GM19324 (cell line): ENCODE data around the gene UMPS.

Experiments used
- ATAC-seq: cut with Tn5 transposase; IDR thresholded peaks from one replicate; pipeline ENCODE4 v1.9.1; 2021; ENCODE audit warnings: mild to moderate bottlenecking, moderate library complexity; ENCODE audit not compliant: unreplicated experiment, low FRiP score

Gene UMPS

DNA sequence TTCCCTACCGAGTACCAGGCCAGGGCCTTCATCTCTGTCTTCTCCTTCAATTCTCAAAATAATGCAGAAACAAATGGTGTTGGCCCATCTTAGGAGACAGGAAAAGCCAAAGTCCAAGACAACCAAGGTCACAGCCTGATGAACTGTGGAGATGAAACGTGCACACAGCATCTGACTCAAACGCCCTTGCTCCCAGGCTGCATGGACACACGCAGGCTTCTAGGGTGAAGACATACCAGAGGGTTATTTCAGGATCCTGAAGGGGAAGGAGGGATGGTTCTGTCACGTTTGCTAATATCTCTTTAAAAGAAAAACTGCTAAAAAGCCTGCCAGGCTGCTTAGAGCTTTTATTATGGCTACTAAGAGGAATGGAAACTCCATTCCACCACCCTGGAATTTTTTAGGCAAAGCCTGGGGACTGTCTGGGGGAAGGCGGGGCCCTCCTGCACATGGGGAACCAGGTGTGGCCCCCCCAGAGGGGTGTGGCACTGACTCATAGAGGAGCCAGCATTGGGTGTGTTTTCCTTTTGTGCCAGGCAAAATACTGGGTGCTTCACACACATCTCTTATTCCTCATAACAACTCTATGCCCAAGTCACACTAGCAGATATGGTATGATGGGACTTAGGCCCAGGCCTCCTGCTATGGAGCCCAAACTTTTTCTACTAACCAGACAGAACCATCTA, 62.9 kb downstream of the UMPS start:
- no peak for ATAC-seq

DNA sequence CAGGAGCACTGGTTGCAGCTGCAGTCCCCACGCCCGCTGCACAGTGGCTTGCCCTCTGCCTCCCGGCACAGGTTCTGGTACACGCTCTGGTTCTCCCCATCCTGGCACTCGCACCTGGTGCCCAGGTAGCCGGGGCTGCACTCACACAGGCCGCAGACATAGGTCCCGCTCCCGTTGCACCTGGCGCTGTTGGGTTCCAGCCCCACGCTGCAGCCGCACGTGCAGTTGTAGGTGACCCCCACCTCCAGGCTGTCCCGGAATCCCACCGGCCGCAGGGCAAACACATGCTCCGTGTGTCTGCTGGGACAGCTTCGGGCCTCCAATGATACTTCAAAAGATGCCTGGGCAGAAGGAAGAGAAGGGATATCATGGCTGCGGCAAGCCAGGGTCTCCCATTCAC, 66.2 kb downstream of the UMPS start:
- no peak for ATAC-seq

DNA sequence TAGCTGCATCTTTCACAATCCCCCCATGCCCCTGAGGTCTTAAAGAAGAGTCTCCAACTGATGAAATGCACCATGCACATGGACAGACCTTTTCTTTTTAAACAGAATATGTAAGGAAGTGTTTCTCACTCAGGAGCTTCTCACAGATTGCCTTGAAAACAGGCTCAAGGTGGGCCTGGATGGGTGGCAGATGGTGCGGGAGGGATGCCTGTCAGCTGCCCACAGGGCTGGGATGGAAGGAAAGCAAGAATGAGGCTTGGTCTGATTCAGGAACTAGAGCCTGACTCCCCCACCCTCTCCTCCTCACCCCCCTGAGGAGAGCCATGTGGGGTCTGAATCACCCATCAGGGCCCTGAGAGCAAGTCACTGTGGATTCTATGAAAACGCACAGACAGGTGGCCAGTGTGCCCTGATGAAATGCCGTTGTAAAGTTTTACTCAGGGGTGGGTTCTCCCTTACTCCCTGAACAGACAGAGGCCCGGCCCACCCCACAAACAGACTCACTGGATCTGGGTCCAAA, 67.2 kb downstream of the UMPS start:
- ATAC-seq = no peak
